HepG2 (cell line): ENCODE data around the gene CD28. TPM values are rescaled to one million over a fixed set of nuclear protein-coding genes. Genes with fewer than 3 reads are reported as not detected.

ENCODE experiments used
- ATAC-seq: fragments of 200-7000 bp; cut with Tn5 transposase; 3 replicates; pipeline ENCODE4 v1.9.1; 2020; ENCODE audit warnings: mild to moderate bottlenecking, moderate library complexity
- BruUV-seq: library from RNA; stranded (reverse); fragments of 400-500 nt; replicated peaks from 2 replicates; lab custom pipeline; 2021; lab: Mats Ljungman, UMichigan
- CTCF ChIA-PET: fragments of 300-600 bp; formaldehyde crosslinking; extraction: SDS; loops from one replicate; lab custom pipeline; 2021; ENCODE audit warnings: low total read pairs, inconsistent platforms, low intra/inter-chr PET ratio; lab: Yijun Ruan, JAX
- POLR2A ChIA-PET: fragments of 350-600 bp; sonication (Branson Sonifier 250); formaldehyde crosslinking; loops from one replicate; lab custom pipeline; 2020; ENCODE audit warnings: antibody characterized with exemption, inconsistent platforms; lab: Yijun Ruan, JAX
- DNase-seq: peaks from one replicate; pipeline ENCODE4 v3.0.0-alpha.2; 2015; ENCODE audit warnings: low spot score
- FAIRE-seq: peaks from 3 replicates; lab custom pipeline; 2011; peaks lifted over from hg19 to GRCh38; lab: Jason Lieb, UNC
- H2AFZ ChIP-seq: one replicate; pipeline ENCODE4 v1.6.1; 2011; ENCODE audit warnings: low read length, inconsistent platforms
- H3K27ac ChIP-seq: fragments of 300-600 bp; 3 replicates; pipeline ENCODE4 v1.8.0; 2011; ENCODE audit warnings: mixed run types, mild to moderate bottlenecking, mixed read lengths, low read length, inconsistent platforms; ENCODE audit not compliant: insufficient read depth; ENCODE audit errors: extremely low read length
- H3K27me3 ChIP-seq, 2 experiments: fragments of 200-600 bp in 1 of 2; 2 replicates in 1 of 2; 3 replicates in 1 of 2; pipeline versions ENCODE4 v1.6.0 to v1.8.0; 2011; ENCODE audit warnings: low read length in 2 of 2, mild to moderate bottlenecking in 2 of 2, moderate library complexity in 2 of 2, inconsistent platforms in 1 of 2; ENCODE audit not compliant: insufficient read depth in 2 of 2, control insufficient read depth in 1 of 2
- H3K36me3 ChIP-seq, 2 experiments: fragments of 200-600 bp in 1 of 2; replicated peaks in 1 of 2; 2 replicates in 1 of 2; 3 replicates in 1 of 2; pipeline versions ENCODE4 v1.5.1 to v1.8.0; 2011; ENCODE audit warnings: low read length in 2 of 2, inconsistent platforms in 1 of 2; ENCODE audit not compliant: insufficient read depth in 2 of 2, control insufficient read depth in 1 of 2
- H3K4me1 ChIP-seq: 2 replicates; pipeline ENCODE4 v1.5.1; 2012; ENCODE audit warnings: low read length, inconsistent platforms; ENCODE audit not compliant: insufficient read depth
- H3K4me2 ChIP-seq: 2 replicates; pipeline ENCODE4 v1.6.0; 2011; ENCODE audit warnings: low read depth, low read length, inconsistent platforms
- H3K4me3 ChIP-seq, 3 experiments: fragments of 200-600 bp in 1 of 3; sonication (generic), shearing (Covaris generic) in 1 of 3; replicated peaks in 1 of 3; 2 replicates each; pipeline ENCODE4 v1.5.1; 2011 to 2016; ENCODE audit warnings: low read length in 3 of 3, inconsistent platforms in 2 of 3, low read depth in 2 of 3, mild to moderate bottlenecking in 2 of 3, control low read depth in 1 of 3, mixed read lengths in 1 of 3; ENCODE audit not compliant: insufficient read depth in 1 of 3
- H3K79me2 ChIP-seq: one replicate; pipeline ENCODE4 v1.6.1; 2011; ENCODE audit warnings: low read length, inconsistent platforms; ENCODE audit not compliant: insufficient read depth
- H3K9ac ChIP-seq: 2 replicates; pipeline ENCODE4 v1.6.0; 2011; ENCODE audit warnings: mild to moderate bottlenecking, low read depth, low read length, inconsistent platforms; ENCODE audit not compliant: insufficient read depth
- H3K9me3 ChIP-seq: 2 replicates; pipeline ENCODE4 v1.5.1; 2012; ENCODE audit warnings: mild to moderate bottlenecking, low read length
- H4K20me1 ChIP-seq: 2 replicates; pipeline ENCODE4 v1.6.0; 2011; ENCODE audit warnings: inconsistent platforms, mild to moderate bottlenecking, low read length, moderate library complexity; ENCODE audit not compliant: insufficient read depth
- FOXA3 ChIP-seq: IDR thresholded peaks from 2 replicates; pipeline ENCODE4 v1.6.1; 2016; ENCODE audit warnings: missing genetic modification reagents, missing compliant biosample characterization
- MEIS2 ChIP-seq: sonication (generic); formaldehyde crosslinking; IDR thresholded peaks from 2 replicates; pipeline ENCODE4 v1.9.0; 2021; ENCODE audit warnings: mild to moderate bottlenecking, missing genetic modification reagents
- ZBTB20 ChIP-seq: sonication (generic); formaldehyde crosslinking; IDR thresholded peaks from 2 replicates; pipeline ENCODE4 v1.8.1; 2023; ENCODE audit warnings: missing genetic modification reagents, low read depth, mild to moderate bottlenecking, borderline replicate concordance
- ZNF629 ChIP-seq: sonication (generic); formaldehyde crosslinking; conservative IDR thresholded peaks from 2 replicates; pipeline ENCODE4 v1.5.0; 2020; ENCODE audit warnings: missing genetic modification reagents
- ZNF776 ChIP-seq: sonication (generic); formaldehyde crosslinking; IDR thresholded peaks from 2 replicates; pipeline ENCODE4 v1.4.0; 2020; ENCODE audit warnings: mild to moderate bottlenecking, missing genetic modification reagents
- WGBS: methylation state at CpG from one replicate; pipeline ENCODE4 v1.1.6; 2017; ENCODE audit warnings: low lambda C conversion rate; 5-methylcytosine and 5-hydroxymethylcytosine counted together
- in situ Hi-C: cut with HindIII; loops from 2 replicates; pipeline ENCODE4 v1.10.0; 2017; ENCODE audit warnings: low pct_unique_long_range_greater_than_20kb; ENCODE audit not compliant: extremely low pct_ligation_motif_present
- intact Hi-C: fragments of 100-400 bp; cut with micrococcal nuclease; formaldehyde crosslinking; loops from one replicate; pipeline ENCODE4 v1.10.0; 2022; ENCODE audit not compliant: unreplicated experiment
- polyA plus RNA-seq, 8 experiments: library from polyadenylated mRNA; depleted of rRNA in 3 of 8; stranded (reverse) in 7 of 8; unstranded in 1 of 8; fragments of >200 nt; fragmentation: Illumina TruSeq in 4 of 8; extraction: Trizol in 4 of 8; gene quantifications; 2 replicates each; pipeline versions ENCODE4 v1.2.1 to v1.2.3, GENCODE V29; 2011 to 2016; ENCODE audit warnings: low read depth in 4 of 8, missing spikeins in 1 of 8, mixed read lengths in 1 of 8; ENCODE audit not compliant: insufficient read depth in 1 of 8
- small RNA-seq, 3 experiments: library from RNA; depleted of rRNA; stranded (forward); fragments of <200 nt; gene quantifications; one replicate each; pipeline ENCODE3, GENCODE V24; 2012; ENCODE audit warnings: low read depth in 2 of 3, low replicate concordance in 1 of 3; ENCODE audit not compliant: insufficient read length in 3 of 3, insufficient read depth in 2 of 3
- total RNA-seq, 5 experiments: library from RNA; depleted of rRNA; stranded (reverse); fragments of >200 nt; fragmentation: Illumina TruSeq; extraction: Trizol; gene quantifications; 2 replicates each; pipeline ENCODE4 v1.2.3, GENCODE V29; 2016; ENCODE audit warnings: low read depth in 1 of 5
- TF ChIP-seq, protein P1 (sequence below): IDR thresholded peaks from 2 replicates; pipeline ENCODE4 v1.4.0; 2020; ENCODE audit warnings: mild to moderate bottlenecking, missing genetic modification reagents
- TF ChIP-seq, protein P2 (sequence below): IDR thresholded peaks from 2 replicates; pipeline ENCODE4 v1.6.1; 2016; ENCODE audit warnings: low read depth

Gene CD28
- total and polyA plus RNA-seq, 2 of the 13 experiments (the other 11 are each of a cell fraction or from before 2014, with no cell fraction given), result not detected

DNA sequence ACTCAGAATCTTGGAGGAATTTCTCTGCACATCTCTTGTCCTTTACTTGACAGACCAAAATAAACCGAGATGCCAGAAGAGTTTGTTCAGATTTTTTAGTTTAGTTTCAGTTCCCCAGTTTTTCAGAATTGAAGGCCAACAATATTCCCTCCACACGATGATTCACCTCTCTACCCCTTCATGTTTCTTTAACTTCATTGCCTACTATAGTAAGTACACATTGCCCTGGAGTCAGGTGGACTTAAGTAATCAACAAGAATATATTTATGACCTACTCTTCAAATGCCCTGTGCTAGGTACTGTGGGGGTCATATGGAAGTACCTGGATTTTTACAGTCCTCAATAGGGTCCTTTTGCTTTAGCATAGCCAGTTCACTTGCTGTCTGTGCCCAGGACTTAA is 81.5 kb downstream of the CD28 start:
- H3K36me3 ChIP-seq, result no peaks in the 10 kb centered on the region
- no peak overlapping the region for H2AFZ ChIP-seq
- H3K9ac ChIP-seq, result no peak overlapping the region
- ChIA-PET CTCF (no interaction called here), POLR2A (interaction anchor here (6.3 kb wide), 1 partner anchor 26 kb away, joined by 225 read pairs; no protein-coding TSS in a partner anchor)
- intact Hi-C loops, result no loop called here
- in situ Hi-C loops, result no loop called here
- no peaks in the 10 kb centered on the region for H4K20me1 ChIP-seq
- peak overlapping the region; percentile 19 for H3K27ac ChIP-seq
- no peak overlapping the region for H3K4me2 ChIP-seq
- WGBS, result 60% methylated on average over 2 of the region's 2 CpGs
- TF ChIP-seq ZNF629 (CRISPR knock-in tag), result no peak
- no peak for TF ChIP-seq MEIS2 (CRISPR knock-in tag)
- 0 out of 2 replicates have a peak, but pooled peaks have one; percentile 22 for TF ChIP-seq FOXA3 (CRISPR knock-in tag)
- TF ChIP-seq ZNF776 (CRISPR knock-in tag), result no peak
- TF ChIP-seq, protein P1, sequence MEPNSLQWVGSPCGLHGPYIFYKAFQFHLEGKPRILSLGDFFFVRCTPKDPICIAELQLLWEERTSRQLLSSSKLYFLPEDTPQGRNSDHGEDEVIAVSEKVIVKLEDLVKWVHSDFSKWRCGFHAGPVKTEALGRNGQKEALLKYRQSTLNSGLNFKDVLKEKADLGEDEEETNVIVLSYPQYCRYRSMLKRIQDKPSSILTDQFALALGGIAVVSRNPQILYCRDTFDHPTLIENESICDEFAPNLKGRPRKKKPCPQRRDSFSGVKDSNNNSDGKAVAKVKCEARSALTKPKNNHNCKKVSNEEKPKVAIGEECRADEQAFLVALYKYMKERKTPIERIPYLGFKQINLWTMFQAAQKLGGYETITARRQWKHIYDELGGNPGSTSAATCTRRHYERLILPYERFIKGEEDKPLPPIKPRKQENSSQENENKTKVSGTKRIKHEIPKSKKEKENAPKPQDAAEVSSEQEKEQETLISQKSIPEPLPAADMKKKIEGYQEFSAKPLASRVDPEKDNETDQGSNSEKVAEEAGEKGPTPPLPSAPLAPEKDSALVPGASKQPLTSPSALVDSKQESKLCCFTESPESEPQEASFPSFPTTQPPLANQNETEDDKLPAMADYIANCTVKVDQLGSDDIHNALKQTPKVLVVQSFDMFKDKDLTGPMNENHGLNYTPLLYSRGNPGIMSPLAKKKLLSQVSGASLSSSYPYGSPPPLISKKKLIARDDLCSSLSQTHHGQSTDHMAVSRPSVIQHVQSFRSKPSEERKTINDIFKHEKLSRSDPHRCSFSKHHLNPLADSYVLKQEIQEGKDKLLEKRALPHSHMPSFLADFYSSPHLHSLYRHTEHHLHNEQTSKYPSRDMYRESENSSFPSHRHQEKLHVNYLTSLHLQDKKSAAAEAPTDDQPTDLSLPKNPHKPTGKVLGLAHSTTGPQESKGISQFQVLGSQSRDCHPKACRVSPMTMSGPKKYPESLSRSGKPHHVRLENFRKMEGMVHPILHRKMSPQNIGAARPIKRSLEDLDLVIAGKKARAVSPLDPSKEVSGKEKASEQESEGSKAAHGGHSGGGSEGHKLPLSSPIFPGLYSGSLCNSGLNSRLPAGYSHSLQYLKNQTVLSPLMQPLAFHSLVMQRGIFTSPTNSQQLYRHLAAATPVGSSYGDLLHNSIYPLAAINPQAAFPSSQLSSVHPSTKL, result 0 out of 2 replicates have a peak, but pooled peaks have one; percentile 28
- TF ChIP-seq ZBTB20 (CRISPR knock-in tag), result peak; percentile 67; the same call in 1 of the 2 replicates
- TF ChIP-seq, protein P2, sequence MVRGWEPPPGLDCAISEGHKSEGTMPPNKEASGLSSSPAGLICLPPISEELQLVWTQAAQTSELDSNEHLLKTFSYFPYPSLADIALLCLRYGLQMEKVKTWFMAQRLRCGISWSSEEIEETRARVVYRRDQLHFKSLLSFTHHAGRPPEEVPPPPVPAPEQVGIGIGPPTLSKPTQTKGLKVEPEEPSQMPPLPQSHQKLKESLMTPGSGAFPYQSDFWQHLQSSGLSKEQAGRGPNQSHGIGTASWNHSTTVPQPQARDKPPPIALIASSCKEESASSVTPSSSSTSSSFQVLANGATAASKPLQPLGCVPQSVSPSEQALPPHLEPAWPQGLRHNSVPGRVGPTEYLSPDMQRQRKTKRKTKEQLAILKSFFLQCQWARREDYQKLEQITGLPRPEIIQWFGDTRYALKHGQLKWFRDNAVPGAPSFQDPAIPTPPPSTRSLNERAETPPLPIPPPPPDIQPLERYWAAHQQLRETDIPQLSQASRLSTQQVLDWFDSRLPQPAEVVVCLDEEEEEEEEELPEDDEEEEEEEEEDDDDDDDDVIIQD (CRISPR knock-in tag), result peak; percentile 36; the same call in 1 of the 2 replicates
- no peaks in the 10 kb centered on the region for H3K27me3 ChIP-seq
- DNase-seq (peak; percentile 61), FAIRE-seq (no peak), ATAC-seq (no peak)
- H3K4me1 ChIP-seq, result peaks cover 73% of the 10 kb centered on the region
- no peaks in the 10 kb centered on the region for H3K9me3 ChIP-seq
- BruUV-seq, result no TSS peak
- H3K4me3 ChIP-seq, result no peak overlapping the region
- H3K79me2 ChIP-seq, result no peaks in the 10 kb centered on the region

Small RNA genes within 50 kb of the gene (small RNA-seq; reads per million reads assigned to genes)
- gene AC125238.1 (0 reads per million in 3 experiments), gene RNU6-474P (0 reads per million in 3 experiments)

Other genes starting within 250 kb of the CD28 start
- 6.7 and 17.9 TPM in 2 replicates for gene RAPH1, start 171.3 kb upstream of the CD28 start, total RNA-seq (2016; rRNA removed; fragmentation: Illumina TruSeq; extraction: Trizol)
- gene RAPH1, start 171.3 kb upstream of the CD28 start, polyA plus RNA-seq (2011; rRNA removed), result 5.3 TPM in 2 replicates
- not detected in 2 replicates for gene CTLA4, start 161.1 kb downstream of the CD28 start, total RNA-seq (2016; rRNA removed; fragmentation: Illumina TruSeq; extraction: Trizol)
- gene CTLA4, start 161.1 kb downstream of the CD28 start, polyA plus RNA-seq (2011; rRNA removed), result 0.16 TPM in 1 of 2 replicates, not detected in the other
- gene ICOS, start 230.1 kb downstream of the CD28 start, total RNA-seq (2016; rRNA removed; fragmentation: Illumina TruSeq; extraction: Trizol), result not detected in 2 replicates
- 0.03 TPM in 1 of 2 replicates, not detected in the other for gene ICOS, start 230.1 kb downstream of the CD28 start, polyA plus RNA-seq (2011; rRNA removed)